GM12878 (cell line): ENCODE measurements around the gene UBE2E3. TPM values are rescaled to one million over a fixed set of nuclear protein-coding genes. Genes with fewer than 3 reads are reported as not detected.

Experiments used
- ATAC-seq: fragments of 200-7000 bp; cut with Tn5 transposase; 3 replicates; pipeline ENCODE4 v1.9.1; 2020; ENCODE audit warnings: mild to moderate bottlenecking, moderate library complexity
- BruUV-seq: library from RNA; stranded (reverse); fragments of 400-500 nt; replicated peaks from 2 replicates; lab custom pipeline; 2021; lab: Mats Ljungman, UMichigan
- CTCF ChIA-PET: fragments of 300-600 bp; sonication (Branson Sonifier 250); formaldehyde crosslinking; extraction: SDS; loops from one replicate; lab custom pipeline; 2021; ENCODE audit warnings: inconsistent platforms; lab: Yijun Ruan, JAX
- POLR2A ChIA-PET: fragments of 350-600 bp; formaldehyde crosslinking; extraction: SDS; loops from one replicate; lab custom pipeline; 2021; ENCODE audit warnings: inconsistent platforms; lab: Charles Lee
- RAD21 ChIA-PET: fragments of 300-600 bp; sonication (Branson Sonifier 250); formaldehyde crosslinking; loops from one replicate; lab custom pipeline; 2023; ENCODE audit warnings: antibody characterized with exemption; ENCODE audit not compliant: unreplicated experiment; lab: Charles Lee
- SMC1A ChIA-PET: fragments of 300-600 bp; sonication (Branson Sonifier 250); formaldehyde crosslinking; loops from one replicate; lab custom pipeline; 2023; ENCODE audit not compliant: unreplicated experiment, uncharacterized antibody; lab: Charles Lee
- DNase-seq: peaks from one replicate; pipeline ENCODE4 v3.0.0-alpha.2; 2011; ENCODE audit warnings: low read depth, low spot score
- FAIRE-seq: peaks from 3 replicates; lab custom pipeline; 2011; peaks lifted over from hg19 to GRCh38; lab: Jason Lieb, UNC
- H2AFZ ChIP-seq: 2 replicates; pipeline ENCODE4 v1.6.0; 2011; ENCODE audit warnings: low read depth, low read length, control low read depth; ENCODE audit not compliant: control insufficient read depth
- H3K27ac ChIP-seq: 2 replicates; pipeline ENCODE4 v1.5.1; 2011; ENCODE audit warnings: control low read depth; ENCODE audit not compliant: control insufficient read depth, insufficient read depth
- H3K27me3 ChIP-seq, 2 experiments: replicated peaks in 1 of 2; 2 replicates each; pipeline versions ENCODE4 v1.6.0 to v1.6.1; 2011; ENCODE audit warnings: low read length in 1 of 2; ENCODE audit not compliant: control insufficient read depth in 2 of 2, insufficient read depth in 2 of 2
- H3K36me3 ChIP-seq, 2 experiments: 2 replicates each; pipeline ENCODE4 v1.5.1; 2011; ENCODE audit warnings: low read length in 1 of 2; ENCODE audit not compliant: control insufficient read depth in 2 of 2, insufficient read depth in 2 of 2
- H3K4me1 ChIP-seq: 2 replicates; pipeline ENCODE4 v1.6.1; 2011; ENCODE audit warnings: mild to moderate bottlenecking, low read length, moderate library complexity, mixed read lengths; ENCODE audit not compliant: control insufficient read depth, insufficient read depth
- H3K4me2 ChIP-seq: 2 replicates; pipeline ENCODE4 v1.6.0; 2011; ENCODE audit warnings: control low read depth; ENCODE audit not compliant: control insufficient read depth, insufficient read depth
- H3K4me3 ChIP-seq: fragments of 200-600 bp; sonication (generic); 2 replicates; pipeline ENCODE4 v1.5.1; 2016
- H3K79me2 ChIP-seq: 2 replicates; pipeline ENCODE4 v1.6.0; 2011; ENCODE audit warnings: low read length; ENCODE audit not compliant: control insufficient read depth, insufficient read depth
- H3K9ac ChIP-seq: 2 replicates; pipeline ENCODE4 v1.8.0; 2011; ENCODE audit warnings: low read length, control low read depth, mixed read lengths; ENCODE audit not compliant: control insufficient read depth, insufficient read depth
- H3K9me3 ChIP-seq: replicated peaks from 3 replicates; pipeline ENCODE4 v1.5.1; 2011; ENCODE audit warnings: mild to moderate bottlenecking, low read length; ENCODE audit not compliant: control insufficient read depth, insufficient read depth
- H4K20me1 ChIP-seq: 2 replicates; pipeline ENCODE4 v1.6.0; 2011; ENCODE audit not compliant: control insufficient read depth, insufficient read depth
- BACH1 ChIP-seq: fragments of 450-650 bp; IDR thresholded peaks from 2 replicates; pipeline ENCODE4 v1.6.1; 2017; ENCODE audit warnings: mild to moderate bottlenecking, borderline replicate concordance
- BCLAF1 ChIP-seq: fragments of 450-650 bp; IDR thresholded peaks from 2 replicates; pipeline ENCODE4 v1.6.1; 2017; ENCODE audit warnings: antibody characterized with exemption, mild to moderate bottlenecking, moderate library complexity
- BMI1 ChIP-seq: fragments of 450-650 bp; IDR thresholded peaks from 2 replicates; pipeline ENCODE4 v1.6.1; 2016; ENCODE audit warnings: mild to moderate bottlenecking, moderate library complexity, borderline replicate concordance
- CREB1 ChIP-seq: IDR thresholded peaks from 2 replicates; pipeline ENCODE4 v1.6.1; 2012; ENCODE audit warnings: low read depth, mild to moderate bottlenecking, inconsistent platforms
- FOXK2 ChIP-seq: fragments of 450-650 bp; IDR thresholded peaks from 2 replicates; pipeline ENCODE4 v1.6.1; 2017; ENCODE audit warnings: mild to moderate bottlenecking, moderate library complexity
- GABPA ChIP-seq: IDR thresholded peaks from 2 replicates; pipeline ENCODE4 v1.6.1; 2014; ENCODE audit warnings: antibody characterized with exemption, low read depth, mild to moderate bottlenecking, inconsistent platforms
- KAT2A ChIP-seq: conservative IDR thresholded peaks from 2 replicates; pipeline ENCODE4 v1.6.1; 2011; ENCODE audit warnings: low read depth, low read length; ENCODE audit not compliant: control insufficient read depth
- NR2C2 ChIP-seq: IDR thresholded peaks from 2 replicates; pipeline ENCODE4 v1.6.1; 2011; ENCODE audit warnings: borderline replicate concordance, low read depth; ENCODE audit not compliant: control insufficient read depth, insufficient read length
- PAX5 ChIP-seq: IDR thresholded peaks from 2 replicates; pipeline ENCODE4 v1.6.1; 2011; ENCODE audit warnings: low read depth, low read length, borderline replicate concordance
- PBX3 ChIP-seq: IDR thresholded peaks from 2 replicates; pipeline ENCODE4 v1.6.1; 2011; ENCODE audit warnings: mild to moderate bottlenecking, low read depth, low read length, moderate library complexity; ENCODE audit not compliant: insufficient replicate concordance
- TAF1 ChIP-seq: IDR thresholded peaks from 2 replicates; pipeline ENCODE4 v1.6.1; 2011; ENCODE audit warnings: mild to moderate bottlenecking, low read depth, low read length, borderline replicate concordance
- ZBTB4 ChIP-seq: fragments of 450-650 bp; formaldehyde crosslinking; IDR thresholded peaks from 2 replicates; pipeline ENCODE4 v1.4.0; 2022; ENCODE audit warnings: mild to moderate bottlenecking, moderate library complexity
- ZNF207 ChIP-seq: fragments of 450-650 bp; IDR thresholded peaks from 2 replicates; pipeline ENCODE4 v1.6.1; 2014; ENCODE audit warnings: antibody characterized with exemption, mild to moderate bottlenecking, borderline replicate concordance
- ZNF687 ChIP-seq: fragments of 450-650 bp; IDR thresholded peaks from 2 replicates; pipeline ENCODE4 v1.6.1; 2017; ENCODE audit warnings: mild to moderate bottlenecking, moderate library complexity
- WGBS: methylation state at CpG from one replicate; pipeline ENCODE4 v1.1.6; 2016; ENCODE audit warnings: low lambda C conversion rate; ENCODE audit not compliant: insufficient replicate concordance, insufficient coverage; ENCODE audit errors: missing lambda C conversion rate; 5-methylcytosine and 5-hydroxymethylcytosine counted together
- in situ Hi-C: fragments of 300-500 bp; cut with MboI; formaldehyde crosslinking; loops from 9 replicates; pipeline ENCODE4 v1.14.3; 2018; ENCODE audit warnings: mixed read lengths
- intact Hi-C: fragments of 100-400 bp; cut with micrococcal nuclease; formaldehyde crosslinking; loops from one replicate; pipeline ENCODE4 v1.14.2; 2022; ENCODE audit not compliant: unreplicated experiment
- polyA plus RNA-seq, 11 experiments: library from polyadenylated mRNA; depleted of rRNA in 4 of 11; unstranded in 6 of 11; stranded (reverse) in 5 of 11; fragments of >200 nt; fragmentation: Nextera tagmentation in 4 of 11; fragmentation: Illumina TruSeq in 1 of 11; extraction: Ambion mirVana in 4 of 11; extraction: Trizol in 1 of 11; gene quantifications; 1 replicate in 1 of 11; 2 replicates in 10 of 11; pipeline versions ENCODE4 v1.2.1 to v1.2.3, GENCODE V29; 2011 to 2016; ENCODE audit warnings: inconsistent platforms in 2 of 11, missing spikeins in 2 of 11, low read depth in 1 of 11
- total RNA-seq, 4 experiments: library from RNA; depleted of rRNA in 3 of 4; stranded (reverse); fragments of >200 nt in 3 of 4; fragmentation: Illumina TruSeq in 1 of 4; extraction: Trizol in 1 of 4; gene quantifications; 2 replicates each; pipeline versions ENCODE4 v1.2.1 to v1.2.3, GENCODE V29; 2013 to 2021

UBE2E3 gene
- total and polyA plus RNA-seq, 10 of the 15 experiments (the other 5 are each of a cell fraction or from before 2014, with no cell fraction given) = 14.9 to 50.0 (median 26.2) TPM

GRCh38 chr2:181042706-181043105, 62.3 kb downstream of the UBE2E3 start:
- intact Hi-C loops = no loop called here
- FAIRE-seq = no peak
- TF ChIP-seq PBX3 (no peak), NR2C2 (no peak), ZBTB4 (CRISPR knock-in tag) (no peak), TAF1 (no peak), ZNF687 (no peak), GABPA (no peak), CREB1 (no peak), PAX5 (no peak), BCLAF1 (no peak), BMI1 (no peak), FOXK2 (no peak), KAT2A (no peak), ZNF207 (no peak), BACH1 (no peak)

More at GRCh38 chr2:181042706-181043105, 62.3 kb downstream of the UBE2E3 start:
- Histone ChIP-seq H3K36me3 (no peaks in the 10 kb centered on the region), H2AFZ (no peak overlapping the region), H3K27me3 (no peaks in the 10 kb centered on the region), H3K79me2 (no peaks in the 10 kb centered on the region), H3K9ac (no peak overlapping the region), H4K20me1 (no peaks in the 10 kb centered on the region), H3K9me3 (no peaks in the 10 kb centered on the region), H3K4me2 (no peak overlapping the region), H3K27ac (no peak overlapping the region), H3K4me3 (no peak overlapping the region), H3K4me1 (no peaks in the 10 kb centered on the region; the same call in 1 of the 2 replicates)
- ChIA-PET POLR2A (no interaction called here), SMC1A (no interaction called here), CTCF (no interaction called here), RAD21 (no interaction called here)
- no peak for DNase-seq
- in situ Hi-C loops = no loop called here
- BruUV-seq = no TSS peak
- no peak for ATAC-seq
- WGBS = 100% methylated on average over 1 of the region's 1 CpG
